ENCODE measurements around the gene CST11. TPM values are rescaled to one million over a fixed set of nuclear protein-coding genes. Genes with fewer than 3 reads are reported as not detected.

CST11 gene
- total RNA-seq, 1 donor: not detected

DNA sequence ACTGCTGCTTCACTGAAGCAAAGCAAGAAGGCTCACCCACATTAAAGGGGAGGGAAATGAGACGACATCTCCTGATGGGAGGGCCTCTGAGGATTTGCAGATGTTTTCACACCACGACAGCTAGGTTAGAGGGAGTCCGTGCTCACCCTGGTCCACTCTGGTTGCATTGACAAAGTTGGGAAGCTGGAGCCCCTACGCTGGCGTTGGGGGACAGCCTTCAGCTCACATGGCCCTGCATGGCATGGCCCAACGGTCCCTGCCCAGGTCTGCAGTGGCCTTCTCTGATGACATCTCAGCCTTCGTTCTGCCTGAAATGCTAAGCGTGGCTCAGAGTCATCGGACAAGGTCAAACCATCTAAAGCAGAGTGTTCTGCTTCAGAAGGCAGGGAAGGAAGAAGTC is 27.5 kb downstream of the CST11 start:
- no peak for DNase-seq (ENCODE audit: low read depth)
- H3K4me3 ChIP-seq (ENCODE audit: low read depth, low read length): no peak overlapping the region
- TF ChIP-seq, protein P1, sequence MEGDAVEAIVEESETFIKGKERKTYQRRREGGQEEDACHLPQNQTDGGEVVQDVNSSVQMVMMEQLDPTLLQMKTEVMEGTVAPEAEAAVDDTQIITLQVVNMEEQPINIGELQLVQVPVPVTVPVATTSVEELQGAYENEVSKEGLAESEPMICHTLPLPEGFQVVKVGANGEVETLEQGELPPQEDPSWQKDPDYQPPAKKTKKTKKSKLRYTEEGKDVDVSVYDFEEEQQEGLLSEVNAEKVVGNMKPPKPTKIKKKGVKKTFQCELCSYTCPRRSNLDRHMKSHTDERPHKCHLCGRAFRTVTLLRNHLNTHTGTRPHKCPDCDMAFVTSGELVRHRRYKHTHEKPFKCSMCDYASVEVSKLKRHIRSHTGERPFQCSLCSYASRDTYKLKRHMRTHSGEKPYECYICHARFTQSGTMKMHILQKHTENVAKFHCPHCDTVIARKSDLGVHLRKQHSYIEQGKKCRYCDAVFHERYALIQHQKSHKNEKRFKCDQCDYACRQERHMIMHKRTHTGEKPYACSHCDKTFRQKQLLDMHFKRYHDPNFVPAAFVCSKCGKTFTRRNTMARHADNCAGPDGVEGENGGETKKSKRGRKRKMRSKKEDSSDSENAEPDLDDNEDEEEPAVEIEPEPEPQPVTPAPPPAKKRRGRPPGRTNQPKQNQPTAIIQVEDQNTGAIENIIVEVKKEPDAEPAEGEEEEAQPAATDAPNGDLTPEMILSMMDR (IDR thresholded peaks at IDR 0.05; ENCODE audit: insufficient read depth, low read length): no peak

DNA sequence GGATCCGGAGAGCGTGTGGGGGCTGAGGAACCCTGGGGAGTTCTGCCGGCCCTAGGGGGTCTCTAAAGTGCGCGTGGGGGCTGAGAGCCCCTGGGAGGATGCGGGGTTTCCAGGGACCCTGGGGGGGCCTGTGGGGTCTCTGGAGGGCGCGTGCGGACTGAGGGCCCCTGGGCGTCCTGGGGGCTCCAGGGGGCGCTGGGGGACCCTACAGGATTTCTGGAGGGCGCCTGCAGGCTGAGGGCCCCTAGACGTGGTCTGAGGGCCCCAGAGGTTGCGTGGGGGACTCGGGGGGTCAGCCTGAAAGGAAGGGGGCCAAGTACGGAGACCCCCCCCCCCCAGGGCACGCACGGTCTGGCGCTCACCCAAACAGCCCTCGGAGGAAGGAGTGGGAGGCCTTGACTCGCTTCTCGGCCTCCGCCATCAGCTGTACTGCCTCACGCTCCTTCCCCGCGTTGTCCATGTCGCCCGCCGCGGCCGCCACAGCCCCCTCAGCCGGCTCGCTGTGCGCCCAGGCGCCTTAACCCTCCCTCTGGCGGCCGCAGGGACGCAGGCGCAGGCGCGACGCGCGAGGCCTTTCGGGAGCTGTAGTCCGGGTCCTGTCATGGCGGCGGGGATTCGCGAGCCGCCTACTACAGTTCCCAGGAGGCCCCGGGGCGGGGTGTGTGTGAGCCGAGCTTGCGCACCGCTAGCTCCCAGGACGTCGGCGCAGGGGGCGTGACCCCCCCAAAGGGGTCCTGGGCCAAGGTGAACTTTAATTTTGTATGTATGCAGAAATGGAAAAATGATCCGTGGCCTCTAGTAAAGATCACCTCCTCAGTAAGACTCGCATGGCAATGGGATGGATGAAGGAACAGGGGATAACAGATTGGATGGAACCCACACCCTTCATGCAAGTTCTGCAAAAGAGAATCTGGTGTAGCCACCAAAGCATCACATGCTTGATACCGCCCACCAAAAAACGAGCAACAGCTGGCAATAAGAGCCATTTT is 31.4 kb downstream of the CST11 start, which contains the start of gene NAPB:
NAPB (minus strand) TSS at position 546 of the 989 bp plus-strand sequence; CDS start at position 460, 86 bp downstream.
- DNase-seq (ENCODE audit: low read depth): peak; percentile 86
- TF ChIP-seq, protein P1 (IDR thresholded peaks at IDR 0.05; ENCODE audit: insufficient read depth, low read length): peak; percentile 60
- H3K4me3 ChIP-seq (ENCODE audit: low read depth, low read length): peak within 1 kb of the TSS; percentile 95

DNA sequence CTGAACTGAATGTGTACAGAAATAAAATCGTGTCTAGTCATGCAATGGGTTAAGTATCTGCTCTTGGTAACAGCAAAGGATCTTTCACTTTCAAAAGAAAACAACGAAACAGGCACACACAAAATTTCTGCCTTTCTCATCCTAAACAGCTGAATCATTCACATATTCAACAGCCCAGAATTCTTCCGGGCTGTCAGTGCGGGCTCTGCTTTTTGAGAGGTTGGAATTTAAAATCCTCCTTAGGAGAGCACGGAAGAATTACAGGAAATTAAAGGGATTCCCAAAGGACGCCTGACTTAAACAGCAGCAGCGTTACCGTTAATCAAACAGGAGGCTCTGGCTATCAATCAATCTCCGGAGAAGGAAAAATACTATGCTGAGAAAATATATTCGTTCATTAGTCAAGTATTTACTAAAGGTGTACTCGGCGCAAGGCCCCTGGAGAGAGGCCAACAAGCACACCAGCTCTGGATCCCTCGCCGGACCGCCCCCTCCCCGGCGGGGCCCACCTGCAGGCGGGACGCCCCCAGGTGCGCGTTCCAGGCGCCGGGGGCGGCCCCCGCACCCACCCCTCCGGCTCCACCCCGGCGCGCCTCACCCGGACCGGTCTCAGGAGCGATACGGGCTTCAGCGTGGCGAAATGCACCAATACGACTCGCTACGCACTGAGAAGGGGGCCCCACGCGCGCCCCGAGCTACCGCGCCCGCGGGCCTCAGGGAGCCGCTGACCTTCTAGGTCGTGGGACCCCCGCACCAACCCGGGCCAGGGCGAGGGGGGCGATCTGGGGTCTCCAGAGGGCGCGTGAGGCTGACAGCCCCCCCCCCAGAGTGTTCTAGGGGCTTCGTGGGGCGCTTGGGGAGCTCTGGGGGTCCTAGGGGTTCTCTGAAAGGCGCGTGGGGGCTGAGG is 32.4 kb downstream of the CST11 start:
- TF ChIP-seq, protein P1 (IDR thresholded peaks at IDR 0.05; ENCODE audit: insufficient read depth, low read length): no peak
- peak; percentile 72 for DNase-seq (ENCODE audit: low read depth)
- peak overlapping the region; percentile 95 for H3K4me3 ChIP-seq (ENCODE audit: low read depth, low read length)

DNA sequence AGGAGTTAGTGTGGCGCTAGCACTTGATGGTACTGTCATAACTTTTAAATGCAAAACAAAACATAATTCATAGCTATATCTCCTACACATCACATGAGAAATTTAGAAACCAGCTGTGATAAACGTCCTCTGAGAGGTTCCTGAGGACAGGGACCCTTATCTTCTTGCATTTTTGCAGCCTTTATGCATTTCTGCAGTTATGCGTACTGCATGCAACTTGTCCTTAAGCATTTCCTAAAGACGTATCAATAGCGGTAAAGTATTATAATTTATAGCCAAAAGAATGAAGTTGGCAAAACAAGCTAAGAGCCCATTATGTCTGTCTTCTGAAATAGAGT is 33.0 kb downstream of the CST11 start:
- no peak for DNase-seq (ENCODE audit: low read depth)
- TF ChIP-seq, protein P1 (IDR thresholded peaks at IDR 0.05; ENCODE audit: insufficient read depth, low read length): no peak
- H3K4me3 ChIP-seq (ENCODE audit: low read depth, low read length): peak overlapping the region; percentile 95

DNA sequence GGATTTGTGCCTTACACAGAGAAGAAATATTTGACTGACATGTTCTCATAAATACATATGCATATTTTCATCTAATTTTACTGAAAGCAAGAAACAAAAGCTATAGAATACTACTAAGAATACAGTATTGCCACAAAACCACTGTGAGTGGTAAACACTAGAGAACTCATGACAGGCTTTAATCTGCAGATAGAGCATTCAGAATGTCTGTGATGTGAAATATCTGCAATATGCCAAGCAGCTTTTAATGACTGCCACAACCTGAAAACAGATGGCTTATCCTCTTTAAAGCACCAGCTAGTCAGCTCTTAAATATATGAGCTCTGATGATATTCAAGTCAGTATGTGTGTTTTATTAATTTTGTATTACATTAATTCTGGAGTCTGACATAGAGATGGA is 34.8 kb downstream of the CST11 start:
- TF ChIP-seq, protein P1 (IDR thresholded peaks at IDR 0.05; ENCODE audit: insufficient read depth, low read length): no peak
- no peak overlapping the region for H3K4me3 ChIP-seq (ENCODE audit: low read depth, low read length)
- DNase-seq (ENCODE audit: low read depth): no peak

DNA sequence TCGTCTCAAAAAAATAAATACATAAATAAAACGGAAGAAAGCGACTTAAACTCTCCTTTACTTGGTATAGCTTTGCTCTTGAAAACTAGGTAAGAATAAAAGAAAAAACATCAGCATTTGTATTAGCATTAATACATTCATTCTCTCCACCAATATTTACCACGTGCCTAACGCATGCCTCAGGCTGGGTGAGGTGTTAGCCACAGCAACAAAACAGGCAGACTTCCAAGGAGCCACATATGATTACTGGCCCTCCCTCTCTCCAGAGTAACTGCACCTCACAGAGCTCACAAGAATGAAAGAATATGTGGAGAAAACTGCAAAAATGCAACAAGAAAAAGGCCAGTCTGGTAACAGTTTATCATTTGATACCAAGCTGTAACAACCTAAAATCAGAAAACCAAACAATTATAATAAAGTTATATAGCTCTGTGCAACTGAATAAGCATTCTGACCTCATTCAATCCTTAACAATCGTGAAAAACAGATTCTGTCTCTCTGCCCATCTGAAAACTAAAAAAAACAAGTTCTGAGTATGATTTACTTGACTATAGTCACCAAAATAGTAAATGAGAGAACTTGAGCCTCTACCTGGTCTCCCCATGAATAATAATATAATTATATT is 36.6 kb downstream of the CST11 start:
- TF ChIP-seq, protein P1 (IDR thresholded peaks at IDR 0.05; ENCODE audit: insufficient read depth, low read length): no peak
- DNase-seq (ENCODE audit: low read depth): peak; percentile 21
- no peak overlapping the region for H3K4me3 ChIP-seq (ENCODE audit: low read depth, low read length)
